ENCODE results near the gene LYL1. TPM values are rescaled to one million over a fixed set of nuclear protein-coding genes. Genes with fewer than 3 reads are reported as not detected.

LYL1 gene
- total RNA-seq, 1 experiment from 2014 or later: 0.24 TPM

DNA sequence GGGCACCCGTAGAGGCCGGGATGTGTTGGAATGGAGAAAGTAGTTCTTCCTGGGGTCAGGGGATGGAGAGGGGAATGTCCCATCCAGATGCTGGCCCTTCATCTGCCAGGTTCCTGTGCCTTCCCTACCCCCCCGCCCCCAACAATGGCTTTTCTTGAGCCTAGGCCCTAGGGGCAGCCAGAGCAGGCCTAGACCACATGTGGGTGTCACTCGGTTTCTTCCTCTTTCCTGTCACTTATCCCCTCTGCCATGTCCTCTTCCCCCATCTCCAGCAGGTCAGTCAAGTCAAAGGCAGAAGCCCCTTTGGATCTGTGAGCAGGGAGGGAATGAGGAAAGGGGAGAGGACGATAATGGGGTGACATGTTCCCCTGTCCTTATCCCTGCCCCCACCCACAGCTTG lies 36.4 kb downstream of the LYL1 start:
- no peaks in the 10 kb centered on the region for H4K20me1 ChIP-seq (ENCODE audit: insufficient read depth)
- intact Hi-C loops (cut with micrococcal nuclease; ENCODE audit: unreplicated experiment): no loop called here
- CTCF ChIA-PET: interaction anchor here (0.5 kb wide), 1 partner anchor 211 kb away, joined by 5 read pairs; no protein-coding TSS in a partner anchor

DNA sequence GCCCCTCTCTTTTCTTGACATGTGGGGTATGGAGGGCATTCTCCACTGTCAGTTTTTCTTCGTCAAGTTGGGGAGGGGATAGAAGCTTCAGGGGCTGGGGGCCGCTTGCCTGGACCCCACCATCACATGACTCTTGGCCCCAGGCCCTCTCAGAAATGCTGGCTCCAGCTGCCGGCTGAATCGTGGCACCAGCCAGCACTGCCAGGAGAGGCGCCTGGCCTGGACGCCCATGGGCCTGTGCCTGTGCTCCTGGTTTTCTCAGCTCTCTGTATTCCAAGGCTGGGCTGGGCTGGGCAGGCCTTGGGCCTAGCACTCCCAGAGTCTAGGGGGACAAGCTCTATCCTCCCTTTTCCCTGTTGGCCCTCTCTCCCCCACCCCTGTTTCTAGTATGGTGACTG lies 38.6 kb downstream of the LYL1 start:
- Histone ChIP-seq H3K27me3 (ENCODE audit: insufficient read depth, low read depth) (peaks cover 54% of the 10 kb centered on the region), H4K20me1 (ENCODE audit: insufficient read depth) (no peaks in the 10 kb centered on the region; the same call in 1 of the 2 replicates), H3K4me1 (replicated peaks; ENCODE audit: insufficient read depth) (peaks cover 5% of the 10 kb centered on the region; the same call in 1 of the 2 replicates), H3F3A (ENCODE audit: insufficient read depth, low read depth) (no peaks in the 10 kb centered on the region), H3K4me2 (no peak overlapping the region), H3K79me2 (ENCODE audit: low read depth) (no peaks in the 10 kb centered on the region), H2AFZ (no peak overlapping the region), H3K9me3 (ENCODE audit: insufficient read depth, low read depth) (no peaks in the 10 kb centered on the region), H3K4me3 (no peak overlapping the region), H3K27ac (no peak overlapping the region), H3K36me3 (ENCODE audit: low read depth) (no peaks in the 10 kb centered on the region), H3K9me2 (ENCODE audit: insufficient read depth) (no peaks in the 10 kb centered on the region)
- CTCF ChIA-PET: interaction anchor here (0.6 kb wide), 2 partner anchors 12 to 191 kb away, joined by 3 to 8 read pairs; no protein-coding TSS in a partner anchor
- POLR2A ChIA-PET (ENCODE audit: unreplicated experiment): no interaction called here
- no TSS peak for BruUV-seq (replicated peaks)
- no peak for DNase-seq
- TF ChIP-seq, protein P1, sequence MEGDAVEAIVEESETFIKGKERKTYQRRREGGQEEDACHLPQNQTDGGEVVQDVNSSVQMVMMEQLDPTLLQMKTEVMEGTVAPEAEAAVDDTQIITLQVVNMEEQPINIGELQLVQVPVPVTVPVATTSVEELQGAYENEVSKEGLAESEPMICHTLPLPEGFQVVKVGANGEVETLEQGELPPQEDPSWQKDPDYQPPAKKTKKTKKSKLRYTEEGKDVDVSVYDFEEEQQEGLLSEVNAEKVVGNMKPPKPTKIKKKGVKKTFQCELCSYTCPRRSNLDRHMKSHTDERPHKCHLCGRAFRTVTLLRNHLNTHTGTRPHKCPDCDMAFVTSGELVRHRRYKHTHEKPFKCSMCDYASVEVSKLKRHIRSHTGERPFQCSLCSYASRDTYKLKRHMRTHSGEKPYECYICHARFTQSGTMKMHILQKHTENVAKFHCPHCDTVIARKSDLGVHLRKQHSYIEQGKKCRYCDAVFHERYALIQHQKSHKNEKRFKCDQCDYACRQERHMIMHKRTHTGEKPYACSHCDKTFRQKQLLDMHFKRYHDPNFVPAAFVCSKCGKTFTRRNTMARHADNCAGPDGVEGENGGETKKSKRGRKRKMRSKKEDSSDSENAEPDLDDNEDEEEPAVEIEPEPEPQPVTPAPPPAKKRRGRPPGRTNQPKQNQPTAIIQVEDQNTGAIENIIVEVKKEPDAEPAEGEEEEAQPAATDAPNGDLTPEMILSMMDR (conservative IDR thresholded peaks at IDR 0.05): no peak
- intact Hi-C loops (cut with micrococcal nuclease; ENCODE audit: unreplicated experiment): no loop called here

More for the DNA sequence above, 36.4 kb downstream of the LYL1 start:
- no peak overlapping the region for H3K27ac ChIP-seq
- no peaks in the 10 kb centered on the region for H3K36me3 ChIP-seq (ENCODE audit: low read depth)
- H3K27me3 ChIP-seq (ENCODE audit: insufficient read depth, low read depth): peaks cover 67% of the 10 kb centered on the region
- H3K9me2 ChIP-seq (ENCODE audit: insufficient read depth): no peaks in the 10 kb centered on the region
- H3K4me1 ChIP-seq (replicated peaks; ENCODE audit: insufficient read depth): peaks cover under 1% of the 10 kb centered on the region; the same call in 1 of the 2 replicates
- no TSS peak for BruUV-seq (replicated peaks)
- H3K79me2 ChIP-seq (ENCODE audit: low read depth): no peaks in the 10 kb centered on the region
- no peak for TF ChIP-seq EZH2 (IDR thresholded peaks at IDR 0.05; ENCODE audit: low read depth)
- TF ChIP-seq, protein P1 (conservative IDR thresholded peaks at IDR 0.05): no peak
- H3K4me2 ChIP-seq: no peak overlapping the region
- POLR2A ChIA-PET (ENCODE audit: unreplicated experiment): no interaction called here
- H2AFZ ChIP-seq: no peak overlapping the region
- no peak overlapping the region for H3K4me3 ChIP-seq
- H3K9me3 ChIP-seq (ENCODE audit: insufficient read depth, low read depth): no peaks in the 10 kb centered on the region
- DNase-seq: no peak
- no peaks in the 10 kb centered on the region for H3F3A ChIP-seq (ENCODE audit: insufficient read depth, low read depth)

DNA sequence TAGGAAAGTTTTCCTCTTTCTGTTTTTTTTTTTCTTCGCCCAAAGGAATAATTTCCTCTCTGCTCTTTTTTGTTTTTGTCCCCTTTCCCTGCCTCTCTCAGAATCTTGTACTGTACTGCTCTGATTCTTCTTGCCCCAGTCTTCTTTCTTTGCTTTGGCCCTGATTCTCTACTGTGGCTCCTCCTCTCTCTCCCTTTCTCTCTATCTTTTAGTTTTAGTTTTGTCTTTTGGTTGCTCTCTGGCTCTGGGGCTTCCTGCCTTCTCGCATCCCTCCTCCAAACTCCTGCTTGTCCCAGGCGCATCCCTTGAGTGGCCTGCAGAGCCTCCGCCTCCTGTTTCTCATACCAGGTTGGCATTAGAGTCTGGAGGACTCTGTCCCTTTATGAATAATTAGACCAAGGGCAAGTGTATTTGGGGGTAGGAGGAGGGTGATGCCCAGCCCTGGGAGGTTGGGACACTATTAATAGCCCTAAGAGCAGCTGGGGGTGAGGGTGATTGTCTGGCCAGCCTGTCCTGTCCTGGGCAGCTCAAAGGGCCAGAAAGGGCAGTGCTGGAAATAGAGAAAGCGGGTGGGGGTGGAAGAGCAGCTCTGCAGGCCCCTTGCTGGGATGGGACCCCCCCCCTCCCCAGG lies 39.1 kb downstream of the LYL1 start:
- Histone ChIP-seq H3K4me3 (no peak overlapping the region), H3K9me3 (ENCODE audit: insufficient read depth, low read depth) (no peaks in the 10 kb centered on the region), H3F3A (ENCODE audit: insufficient read depth, low read depth) (no peaks in the 10 kb centered on the region), H3K27me3 (ENCODE audit: insufficient read depth, low read depth) (peaks cover 54% of the 10 kb centered on the region), H3K79me2 (ENCODE audit: low read depth) (no peaks in the 10 kb centered on the region), H4K20me1 (ENCODE audit: insufficient read depth) (no peaks in the 10 kb centered on the region; the same call in 1 of the 2 replicates), H2AFZ (no peak overlapping the region), H3K4me2 (no peak overlapping the region), H3K27ac (no peak overlapping the region), H3K9me2 (ENCODE audit: insufficient read depth) (no peaks in the 10 kb centered on the region), H3K4me1 (replicated peaks; ENCODE audit: insufficient read depth) (peaks cover 5% of the 10 kb centered on the region; the same call in 1 of the 2 replicates), H3K36me3 (ENCODE audit: low read depth) (no peaks in the 10 kb centered on the region)
- ChIA-PET CTCF (interaction anchor here (0.6 to 0.7 kb wide), 3 partner anchors 12 to 199 kb away, joined by 3 to 8 read pairs (median 4); no protein-coding TSS in a partner anchor), POLR2A (ENCODE audit: unreplicated experiment) (no interaction called here)
- no TSS peak for BruUV-seq (replicated peaks)
- intact Hi-C loops (cut with micrococcal nuclease; ENCODE audit: unreplicated experiment): no loop called here
- DNase-seq: no peak
- TF ChIP-seq, protein P1 (conservative IDR thresholded peaks at IDR 0.05): no peak
- no peak for TF ChIP-seq EZH2 (IDR thresholded peaks at IDR 0.05; ENCODE audit: low read depth)
